ENCODE data around the gene NOL9.

GRCh38 chr1:6569033-6569432, 14.7 kb upstream of the NOL9 start:
- no peak for TF ChIP-seq POLR2A (IDR thresholded peaks at IDR 0.05; ENCODE audit: low read depth, low read length)
- TF ChIP-seq POLR2AphosphoS5 (IDR thresholded peaks at IDR 0.05; ENCODE audit: low read depth, low read length) = no peak
